H9 (cell line): ENCODE measurements around the gene ANKS1B. TPM values are rescaled to one million over a fixed set of nuclear protein-coding genes. Genes with fewer than 3 reads are reported as not detected.
A peak's percentile ranks its signal among the peaks of the same experiment; 100 is the strongest.

Experiments
- DNase-seq: peaks from one replicate; pipeline ENCODE4 v3.0.0-alpha.2; 2017
- H2AFZ ChIP-seq: one replicate; pipeline ENCODE4 v1.6.1; 2013; ENCODE audit warnings: mild to moderate bottlenecking, low read length, control low read depth, moderate library complexity
- H2AK5ac ChIP-seq: 2 replicates; pipeline ENCODE4 v1.6.1; 2013; ENCODE audit warnings: low read length, control low read depth, mixed read lengths; ENCODE audit not compliant: insufficient read length
- H2BK120ac ChIP-seq: one replicate; pipeline ENCODE4 v1.6.1; 2013; ENCODE audit warnings: low read depth, mild to moderate bottlenecking, low read length, control low read depth, inconsistent platforms; ENCODE audit not compliant: poor library complexity, severe bottlenecking
- H2BK12ac ChIP-seq: 2 replicates; pipeline ENCODE4 v1.6.1; 2013; ENCODE audit warnings: low read length, control low read depth, mixed read lengths, low read depth; ENCODE audit not compliant: insufficient read length
- H2BK15ac ChIP-seq: 2 replicates; pipeline ENCODE4 v1.6.1; 2013; ENCODE audit warnings: low read depth, low read length, control low read depth
- H2BK20ac ChIP-seq: one replicate; pipeline ENCODE4 v1.6.1; 2013; ENCODE audit warnings: low read depth, mild to moderate bottlenecking, low read length, control low read depth, inconsistent platforms; ENCODE audit not compliant: poor library complexity, severe bottlenecking
- H2BK5ac ChIP-seq: 2 replicates; pipeline ENCODE4 v1.6.1; 2013; ENCODE audit warnings: low read length, control low read depth, mixed read lengths; ENCODE audit not compliant: insufficient read length
- H3K14ac ChIP-seq: 2 replicates; pipeline ENCODE4 v1.6.1; 2013; ENCODE audit warnings: low read length, control low read depth; ENCODE audit not compliant: insufficient read depth
- H3K18ac ChIP-seq: 2 replicates; pipeline ENCODE4 v1.6.1; 2013; ENCODE audit warnings: low read depth, mild to moderate bottlenecking, mixed read lengths, low read length, control low read depth; ENCODE audit not compliant: insufficient read length
- H3K23ac ChIP-seq: 2 replicates; pipeline ENCODE4 v1.6.1; 2013; ENCODE audit warnings: low read length, control low read depth, mixed read lengths, low read depth; ENCODE audit not compliant: insufficient read length
- H3K23me2 ChIP-seq: 2 replicates; pipeline ENCODE4 v1.6.1; 2013; ENCODE audit warnings: low read depth, mild to moderate bottlenecking, mixed read lengths, low read length, control low read depth; ENCODE audit not compliant: insufficient read length, poor library complexity, severe bottlenecking
- H3K27ac ChIP-seq: 2 replicates; pipeline ENCODE4 v1.5.1; 2013; ENCODE audit warnings: low read length, control low read depth, mixed read lengths, low read depth; ENCODE audit not compliant: insufficient read length
- H3K27me3 ChIP-seq: 2 replicates; pipeline ENCODE4 v1.6.1; 2013; ENCODE audit warnings: low read length, control low read depth, inconsistent platforms; ENCODE audit not compliant: insufficient read depth
- H3K4ac ChIP-seq: 2 replicates; pipeline ENCODE4 v1.6.1; 2013; ENCODE audit warnings: low read depth, mild to moderate bottlenecking, control low read depth, inconsistent platforms, low read length, moderate library complexity
- H3K4me1 ChIP-seq: 2 replicates; pipeline ENCODE4 v1.6.1; 2013; ENCODE audit warnings: low read length, control low read depth, inconsistent platforms; ENCODE audit not compliant: insufficient read depth
- H3K4me2 ChIP-seq: 2 replicates; pipeline ENCODE4 v1.6.1; 2013; ENCODE audit warnings: low read length, control low read depth, mixed read lengths; ENCODE audit not compliant: insufficient read length, insufficient read depth
- H3K56ac ChIP-seq: 2 replicates; pipeline ENCODE4 v1.6.1; 2013; ENCODE audit warnings: low read depth, mild to moderate bottlenecking, mixed read lengths, low read length, control low read depth; ENCODE audit not compliant: insufficient read length
- H3K79me1 ChIP-seq: 2 replicates; pipeline ENCODE4 v1.6.1; 2013; ENCODE audit warnings: low read depth, mild to moderate bottlenecking, moderate library complexity, low read length, control low read depth, inconsistent platforms; ENCODE audit not compliant: insufficient read depth, poor library complexity, severe bottlenecking
- H3K79me2 ChIP-seq: 2 replicates; pipeline ENCODE4 v1.6.1; 2013; ENCODE audit warnings: low read length, control low read depth, inconsistent platforms; ENCODE audit not compliant: insufficient read depth
- H3K9ac ChIP-seq: 2 replicates; pipeline ENCODE4 v1.6.1; 2013; ENCODE audit warnings: low read length, control low read depth, mixed read lengths; ENCODE audit not compliant: insufficient read length; ENCODE audit errors: extremely low read depth
- H3K9me3 ChIP-seq: one replicate; pipeline ENCODE4 v1.6.1; 2013; ENCODE audit warnings: low read depth, low read length, inconsistent platforms; ENCODE audit not compliant: control insufficient read depth
- H3T11ph ChIP-seq: one replicate; pipeline ENCODE4 v1.6.1; 2013; ENCODE audit warnings: mild to moderate bottlenecking, low read length, control low read depth, inconsistent platforms
- H4K20me1 ChIP-seq: one replicate; pipeline ENCODE4 v1.6.1; 2013; ENCODE audit not compliant: control insufficient read depth, insufficient read length, insufficient read depth
- H4K5ac ChIP-seq: 2 replicates; pipeline ENCODE4 v1.6.1; 2013; ENCODE audit warnings: low read depth, mild to moderate bottlenecking, mixed read lengths, low read length, control low read depth; ENCODE audit not compliant: insufficient read length
- H4K8ac ChIP-seq: replicated peaks from 2 replicates; pipeline ENCODE4 v1.6.1; 2013; ENCODE audit warnings: low read length, control low read depth, mixed read lengths, low read depth; ENCODE audit not compliant: insufficient read length
- H4K91ac ChIP-seq: 2 replicates; pipeline ENCODE4 v1.6.1; 2013; ENCODE audit warnings: low read depth, mild to moderate bottlenecking, moderate library complexity, mixed read lengths, low read length, control low read depth; ENCODE audit not compliant: insufficient read length
- H3K27ac Mint-ChIP-seq, 3 experiments: 2 replicates in 2 of 3; 3 replicates in 1 of 3; pipeline ENCODE4 v1.8.0; 2020 to 2021; ENCODE audit warnings: mixed read lengths in 3 of 3, mild to moderate bottlenecking in 1 of 3, moderate library complexity in 1 of 3
- H3K27me3 Mint-ChIP-seq: 2 replicates; pipeline ENCODE4 v1.8.0; 2021; ENCODE audit warnings: low read depth, mild to moderate bottlenecking, moderate library complexity, mixed read lengths
- H3K36me3 Mint-ChIP-seq, 3 experiments: 2 replicates in 2 of 3; 3 replicates in 1 of 3; pipeline ENCODE4 v1.8.0; 2020 to 2021; ENCODE audit warnings: low read depth in 3 of 3, mixed read lengths in 3 of 3; ENCODE audit not compliant: insufficient read depth in 1 of 3
- H3K4me1 Mint-ChIP-seq, 2 experiments: 2 replicates each; pipeline ENCODE4 v1.8.0; 2020; ENCODE audit warnings: mixed read lengths in 2 of 2
- H3K4me3 Mint-ChIP-seq, 2 experiments: 2 replicates in 1 of 2; 3 replicates in 1 of 2; pipeline ENCODE4 v1.8.0; 2020 to 2021; ENCODE audit warnings: mild to moderate bottlenecking in 2 of 2, mixed read lengths in 2 of 2, moderate library complexity in 1 of 2
- H3K9me3 Mint-ChIP-seq, 2 experiments: 2 replicates in 1 of 2; 3 replicates in 1 of 2; pipeline ENCODE4 v1.8.0; 2020; ENCODE audit warnings: mild to moderate bottlenecking in 2 of 2, mixed read lengths in 2 of 2, moderate library complexity in 1 of 2
- WGBS: extraction: QIAGEN DNeasy Blood & Tissue Kit; methylation state at CpG from one replicate; pipeline ENCODE4 v1.1.7; 2013; ENCODE audit warnings: missing lambda C conversion rate, low lambda C conversion rate, mixed read lengths; ENCODE audit not compliant: insufficient read length; ENCODE audit errors: extremely low coverage; 5-methylcytosine and 5-hydroxymethylcytosine counted together
- total RNA-seq: library from RNA; stranded (reverse); gene quantifications from 2 replicates; pipeline ENCODE4 v1.2.1, GENCODE V29; 2021
- TF ChIP-seq, protein P1 (sequence below): fragments of 200-600 bp; sonication (generic); conservative IDR thresholded peaks from 3 replicates; pipeline ENCODE4 v1.8.0; 2021; ENCODE audit warnings: antibody characterized with exemption, mild to moderate bottlenecking

ANKS1B gene
- total RNA-seq, 1 experiment from 2014 or later = 4.1 TPM

DNA sequence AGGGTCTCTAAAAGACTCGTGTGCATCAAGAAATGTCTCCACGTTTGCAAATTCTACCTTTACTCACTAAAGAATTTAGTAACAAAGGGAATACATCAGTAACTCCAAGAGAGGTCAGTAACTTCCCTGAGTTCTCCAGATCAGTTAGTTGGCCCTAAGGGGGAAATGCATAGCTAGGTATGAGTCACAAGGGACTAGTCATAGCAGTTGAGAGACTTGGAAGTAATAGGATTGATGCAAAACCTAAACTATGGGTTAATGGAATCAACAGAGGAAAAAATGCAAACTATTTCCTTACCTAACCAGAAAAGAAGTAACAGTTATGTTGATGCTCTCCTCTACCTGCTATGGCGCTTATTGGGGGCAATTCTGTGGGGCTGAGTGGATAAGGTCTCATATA, 486.0 kb downstream of the ANKS1B start:
- peak; percentile 27 for DNase-seq
- no peak overlapping the region for H2BK5ac ChIP-seq

More for the DNA sequence above, 486.0 kb downstream of the ANKS1B start:
- Mint-ChIP-seq H3K27me3 (no peaks in the 10 kb centered on the region), H3K27ac (no peak overlapping the region), H3K4me1 (peaks cover 8 to 12% of the 10 kb centered on the region in 2 experiments), H3K36me3 (0 out of 7 replicates have a peak, but pooled peaks cover 0 to 4% (median 0%) of the 10 kb centered on the region in 3 experiments), H3K4me3 (no peak overlapping the region), H3K9me3 (no peaks in the 10 kb centered on the region)
- H3K9ac ChIP-seq = no peak overlapping the region
- H2BK120ac ChIP-seq = no peak overlapping the region
- no peaks in the 10 kb centered on the region for H4K20me1 ChIP-seq
- H3K27ac ChIP-seq = no peak overlapping the region
- no peak overlapping the region for H4K5ac ChIP-seq
- H3K56ac ChIP-seq = no peak overlapping the region
- H3K27me3 ChIP-seq = no peaks in the 10 kb centered on the region
- no peak overlapping the region for H2AFZ ChIP-seq
- H3K79me1 ChIP-seq = no peaks in the 10 kb centered on the region
- no peak overlapping the region for H2BK12ac ChIP-seq
- H2BK20ac ChIP-seq = no peak overlapping the region
- H3K23me2 ChIP-seq = no peaks in the 10 kb centered on the region
- H3K4me2 ChIP-seq = no peak overlapping the region
- no peak overlapping the region for H3K23ac ChIP-seq
- no peak overlapping the region for H2BK15ac ChIP-seq
- no peak overlapping the region for H3T11ph ChIP-seq
- no CpG with 5 or more reads among the region's 3 CpGs for WGBS
- H2AK5ac ChIP-seq = no peak overlapping the region
- H4K8ac ChIP-seq = no peak overlapping the region
- H3K14ac ChIP-seq = no peak overlapping the region
- H4K91ac ChIP-seq = no peak overlapping the region
- no peaks in the 10 kb centered on the region for H3K9me3 ChIP-seq
- TF ChIP-seq, protein P1, sequence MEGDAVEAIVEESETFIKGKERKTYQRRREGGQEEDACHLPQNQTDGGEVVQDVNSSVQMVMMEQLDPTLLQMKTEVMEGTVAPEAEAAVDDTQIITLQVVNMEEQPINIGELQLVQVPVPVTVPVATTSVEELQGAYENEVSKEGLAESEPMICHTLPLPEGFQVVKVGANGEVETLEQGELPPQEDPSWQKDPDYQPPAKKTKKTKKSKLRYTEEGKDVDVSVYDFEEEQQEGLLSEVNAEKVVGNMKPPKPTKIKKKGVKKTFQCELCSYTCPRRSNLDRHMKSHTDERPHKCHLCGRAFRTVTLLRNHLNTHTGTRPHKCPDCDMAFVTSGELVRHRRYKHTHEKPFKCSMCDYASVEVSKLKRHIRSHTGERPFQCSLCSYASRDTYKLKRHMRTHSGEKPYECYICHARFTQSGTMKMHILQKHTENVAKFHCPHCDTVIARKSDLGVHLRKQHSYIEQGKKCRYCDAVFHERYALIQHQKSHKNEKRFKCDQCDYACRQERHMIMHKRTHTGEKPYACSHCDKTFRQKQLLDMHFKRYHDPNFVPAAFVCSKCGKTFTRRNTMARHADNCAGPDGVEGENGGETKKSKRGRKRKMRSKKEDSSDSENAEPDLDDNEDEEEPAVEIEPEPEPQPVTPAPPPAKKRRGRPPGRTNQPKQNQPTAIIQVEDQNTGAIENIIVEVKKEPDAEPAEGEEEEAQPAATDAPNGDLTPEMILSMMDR = no peak
- no peak overlapping the region for H3K4ac ChIP-seq
- no peaks in the 10 kb centered on the region for H3K79me2 ChIP-seq
- H3K4me1 ChIP-seq = peaks cover 2% of the 10 kb centered on the region; the same call in 1 of the 2 replicates
- H3K18ac ChIP-seq = no peak overlapping the region
